GM10266 (cell line): ENCODE results near the gene UVSSA.
"Not testable (repeated sequence)": the region's sequence is repeated elsewhere in the genome, so short reads cannot be mapped to it uniquely, and the experiment has no call there.

ENCODE experiments used
- DNase-seq: peaks from one replicate; pipeline ENCODE4 v3.0.0; 2012; ENCODE audit errors: extremely low spot score
- CTCF ChIP-seq: IDR thresholded peaks from 2 replicates; pipeline ENCODE4 v1.5.1; 2012; ENCODE audit warnings: mild to moderate bottlenecking, low read depth; ENCODE audit not compliant: control insufficient read depth, insufficient read depth; ENCODE audit errors: missing control alignments

The UVSSA gene

GRCh38 chr4:1369091-1369450, 22.1 kb downstream of the UVSSA start:
- TF ChIP-seq CTCF: no peak
- no peak for DNase-seq

GRCh38 chr4:1369479-1370079, 22.6 kb downstream of the UVSSA start:
- no peak for TF ChIP-seq CTCF
- no peak for DNase-seq

- no peak for DNase-seq
- no peak for TF ChIP-seq CTCF
These were observed 23.5 kb downstream of the UVSSA start for GRCh38 chr4:1370321-1371124.

GRCh38 chr4:1371176-1372165, 24.5 kb downstream of the UVSSA start:
- DNase-seq: no peak
- TF ChIP-seq CTCF: no peak

GRCh38 chr4:1372576-1372975, 25.6 kb downstream of the UVSSA start:
- not testable (repeated sequence) for DNase-seq

- no peak for DNase-seq
- TF ChIP-seq CTCF: no peak
These were observed 27.1 kb downstream of the UVSSA start for GRCh38 chr4:1373892-1374705.

GRCh38 chr4:1374706-1375045, 27.7 kb downstream of the UVSSA start:
- TF ChIP-seq CTCF: no peak
- no peak for DNase-seq
